HG03342 (cell line): Measurements from ENCODE around the gene RSAD2.
"Not testable (repeated sequence)": the region's sequence is repeated elsewhere in the genome, so short reads cannot be mapped to it uniquely, and the experiment has no call there.

Source experiments
- ATAC-seq: cut with Tn5 transposase; IDR thresholded peaks from one replicate; pipeline ENCODE4 v1.9.1; 2021; ENCODE audit warnings: mild to moderate bottlenecking, moderate library complexity; ENCODE audit not compliant: unreplicated experiment

RSAD2 gene

DNA sequence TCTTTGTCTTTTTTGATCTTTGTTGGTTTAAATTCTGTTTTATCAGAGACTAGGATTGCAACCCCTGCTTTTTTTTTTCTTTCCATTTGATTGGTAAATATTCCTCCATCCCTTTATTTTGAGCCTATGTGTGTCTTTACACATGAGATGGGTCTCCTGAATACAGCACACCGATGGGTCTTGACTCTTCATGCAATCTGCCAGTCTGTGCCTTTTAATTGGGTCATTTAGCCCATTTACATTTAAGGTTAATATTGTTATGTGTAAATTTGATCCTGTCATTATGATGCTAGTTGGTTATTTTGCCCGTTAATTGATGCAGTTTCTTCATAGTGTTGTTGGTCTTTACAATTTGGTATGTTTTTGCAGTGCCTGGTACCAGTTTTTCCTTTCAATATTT lies 25.0 kb downstream of the RSAD2 start:
- ATAC-seq, result not testable (repeated sequence)

DNA sequence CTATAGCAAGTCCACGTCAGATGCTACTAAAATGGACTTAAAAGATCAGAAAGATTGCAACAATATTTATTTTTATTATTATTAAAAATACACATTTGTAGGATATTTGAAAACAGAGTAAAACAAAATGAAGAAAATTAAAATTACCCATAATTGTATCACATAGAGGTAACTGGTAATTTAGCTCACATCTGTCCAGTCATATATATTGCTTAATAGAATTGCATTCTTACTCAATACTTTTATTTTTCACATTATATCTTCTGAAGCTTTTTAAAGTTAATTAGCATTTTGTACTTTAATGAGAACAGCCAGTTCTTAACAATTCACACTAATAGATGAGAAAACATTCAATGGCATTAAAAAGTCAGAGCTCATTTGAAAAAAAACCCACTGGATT lies 28.1 kb downstream of the RSAD2 start:
- no peak for ATAC-seq

GRCh38 chr2:6906165-6906741 lies 28.7 kb downstream of the RSAD2 start:
- no peak for ATAC-seq

- ATAC-seq, result no peak
Measured at GRCh38 chr2:6908291-6908690, 30.7 kb downstream of the RSAD2 start.

DNA sequence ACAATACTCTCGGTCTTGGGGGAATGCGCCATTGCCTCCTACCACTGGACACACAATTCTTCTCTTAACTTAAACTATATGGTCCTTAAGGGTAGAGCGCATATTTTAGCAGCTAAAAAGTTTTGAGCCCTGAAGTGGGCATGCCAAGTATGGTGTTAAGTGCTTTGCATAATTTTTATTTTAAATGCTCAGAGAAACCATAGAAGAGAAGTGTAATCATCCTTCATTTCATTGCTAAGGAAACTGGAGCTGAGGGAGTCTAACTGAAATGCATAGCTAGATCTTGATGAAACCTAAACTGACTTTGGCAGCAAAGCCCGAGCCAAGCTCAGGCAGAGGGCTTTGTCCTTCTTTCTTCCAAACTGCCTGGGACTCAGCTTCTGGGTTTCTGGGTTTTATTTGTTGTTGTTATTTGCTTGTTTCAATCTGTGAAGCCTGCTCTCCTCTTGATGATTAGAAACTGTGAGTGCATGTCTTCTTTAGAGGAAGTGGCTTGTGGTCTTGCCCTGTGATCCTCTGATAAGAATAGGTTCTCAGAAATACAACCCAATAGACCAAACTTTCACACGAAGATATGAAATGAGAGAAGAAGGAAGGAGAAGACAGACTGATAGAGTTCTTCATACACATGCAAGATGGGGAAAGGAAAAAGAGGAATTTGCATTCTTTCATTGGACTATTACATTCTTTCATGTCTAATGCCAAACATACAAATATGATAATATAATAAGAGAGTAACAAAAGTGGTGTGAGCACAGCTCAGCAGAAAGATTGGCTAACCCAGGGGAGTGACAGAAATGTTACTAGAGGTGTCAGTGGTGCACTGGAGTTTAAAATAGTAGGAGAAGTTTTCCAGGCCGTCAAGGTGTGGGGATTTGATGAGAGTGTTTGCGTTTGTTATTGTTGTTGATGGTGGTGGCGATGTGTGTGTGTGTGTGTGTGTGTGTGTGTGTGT lies 32.1 kb downstream of the RSAD2 start:
- peak; percentile 99 for ATAC-seq

DNA sequence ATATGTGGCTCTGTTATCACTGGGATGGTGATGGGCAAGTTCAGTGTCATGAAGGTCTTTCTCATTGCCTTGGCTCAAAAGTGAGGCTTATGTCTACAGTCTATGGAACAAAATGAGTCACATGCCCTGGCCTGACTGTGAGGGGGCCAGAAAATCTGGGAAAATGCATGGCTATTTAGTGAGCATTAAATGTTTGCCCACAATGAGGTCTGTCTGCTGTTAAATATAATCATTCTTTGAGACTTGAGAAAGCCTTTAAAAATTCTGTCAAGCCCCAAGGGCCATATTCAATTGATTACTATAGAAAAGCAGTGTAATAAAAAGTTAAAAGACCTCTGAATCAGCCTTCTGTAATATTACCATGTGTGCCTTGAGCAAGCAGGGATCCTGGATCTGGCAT lies 34.1 kb downstream of the RSAD2 start:
- no peak for ATAC-seq

GRCh38 chr2:6913415-6914157 lies 36.0 kb downstream of the RSAD2 start:
- ATAC-seq, result no peak

- ATAC-seq, result no peak
Measured at GRCh38 chr2:6914828-6915227, 37.3 kb downstream of the RSAD2 start.

- ATAC-seq, result no peak
Measured at GRCh38 chr2:6915399-6915798, 37.8 kb downstream of the RSAD2 start.

DNA sequence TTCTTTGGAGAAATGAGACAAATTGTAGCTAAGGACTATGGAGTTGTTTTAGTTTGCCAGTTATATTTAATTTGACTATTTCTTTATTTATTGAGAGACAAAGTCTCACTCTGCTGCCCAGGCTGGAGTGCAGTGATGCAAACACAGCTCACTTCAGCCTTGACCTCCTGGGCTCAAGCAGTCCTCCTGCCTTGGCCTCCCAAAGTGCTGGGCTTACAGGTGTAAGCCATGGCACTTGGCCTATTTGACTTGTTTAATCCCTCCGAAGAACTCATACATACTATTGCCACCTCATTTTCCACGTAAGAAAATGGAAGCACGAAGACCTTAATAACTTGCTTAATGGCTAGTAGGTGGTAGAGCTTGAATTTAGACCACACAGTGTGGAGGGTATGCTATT lies 38.6 kb downstream of the RSAD2 start:
- no peak for ATAC-seq

- no peak for ATAC-seq
Measured at GRCh38 chr2:6916736-6917070, 39.1 kb downstream of the RSAD2 start.

- ATAC-seq, result peak; percentile 82
Measured at GRCh38 chr2:6917071-6917760, 39.6 kb downstream of the RSAD2 start, which contains the start of gene RNF144A. RNF144A (plus strand) TSS chr2:6917412; CDS start chr2:6996927, 79,515 bp downstream.

- ATAC-seq, result peak; percentile 11
Measured at GRCh38 chr2:6917761-6918421, 40.3 kb downstream of the RSAD2 start.

DNA sequence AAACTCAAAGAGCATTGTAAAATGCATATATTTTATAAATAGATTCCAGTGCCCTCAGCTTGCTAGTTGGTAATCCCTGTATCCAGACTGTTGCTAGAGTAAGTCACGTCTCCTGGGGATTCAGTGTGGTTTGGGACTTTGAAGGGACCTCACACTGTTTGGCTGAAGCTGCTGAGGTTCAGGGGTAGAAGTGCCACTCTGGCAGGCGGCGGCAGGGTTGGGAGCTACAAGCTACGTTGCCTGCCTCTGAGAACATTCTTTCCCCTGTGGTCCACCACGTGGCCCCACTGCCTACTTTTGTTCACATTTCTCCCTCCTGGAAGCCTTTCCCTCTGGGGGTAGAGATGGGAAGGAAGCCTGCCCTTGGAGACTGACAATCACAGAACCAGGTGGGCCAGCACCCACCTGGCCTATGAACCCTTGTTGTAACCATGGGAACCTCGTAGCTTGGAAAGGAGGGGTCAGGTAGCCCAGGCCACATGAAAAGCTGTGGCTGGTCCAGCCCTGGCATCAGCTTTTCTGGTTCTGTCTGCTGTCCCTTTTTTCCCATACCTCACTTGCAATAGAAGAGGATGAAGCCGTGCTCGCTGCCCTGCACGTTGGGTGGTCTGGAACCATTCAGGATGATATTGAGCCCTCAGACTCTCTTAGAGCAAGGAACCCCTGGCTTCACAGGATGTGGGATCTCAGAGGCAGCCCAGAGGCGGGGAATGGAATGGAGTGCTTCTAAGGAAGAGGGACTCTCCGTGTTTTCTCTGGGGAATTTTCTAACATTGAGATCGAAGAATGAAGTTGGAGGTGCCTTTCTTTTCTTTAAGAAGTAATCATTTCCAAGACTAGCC lies 42.5 kb downstream of the RSAD2 start:
- no peak for ATAC-seq

- ATAC-seq, result no peak
Measured at GRCh38 chr2:6920743-6921064, 43.1 kb downstream of the RSAD2 start.

- no peak for ATAC-seq
Measured at GRCh38 chr2:6921321-6921922, 43.8 kb downstream of the RSAD2 start.

GRCh38 chr2:6922201-6922656 lies 44.7 kb downstream of the RSAD2 start:
- ATAC-seq, result no peak

GRCh38 chr2:6923319-6923718 lies 45.7 kb downstream of the RSAD2 start:
- ATAC-seq, result no peak
